ENCODE results near the gene DUSP22.

DNA sequence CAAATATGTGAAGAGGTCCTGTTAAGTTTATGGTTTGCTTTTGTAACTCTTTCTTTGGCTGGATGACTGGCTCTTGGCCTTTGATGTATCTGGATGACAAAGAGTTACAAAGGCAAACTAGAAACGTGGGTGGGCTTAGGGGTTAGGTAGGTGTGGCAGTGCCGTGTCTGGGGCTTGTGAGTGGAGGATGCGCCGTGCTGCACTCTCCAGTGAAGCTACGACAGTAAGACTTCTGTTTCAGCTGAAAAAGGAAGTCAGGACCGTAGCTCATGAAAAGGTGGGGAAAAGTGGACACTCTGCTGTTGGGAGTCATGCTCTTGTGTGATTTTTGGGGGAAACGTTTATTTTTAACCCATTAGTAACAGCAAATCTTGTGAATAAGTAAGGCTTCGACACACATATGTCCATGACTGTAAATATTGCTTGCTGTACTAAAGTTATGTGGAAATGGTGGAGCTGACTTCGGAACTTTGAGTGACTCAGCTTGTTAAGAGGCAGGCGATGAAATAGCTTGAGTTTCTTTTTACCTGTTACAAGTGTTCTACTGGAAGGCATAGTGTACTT, 45.6 kb downstream of the DUSP22 start:
- no peak for TF ChIP-seq JUND (IDR thresholded peaks at IDR 0.05)
- TF ChIP-seq, protein P1, sequence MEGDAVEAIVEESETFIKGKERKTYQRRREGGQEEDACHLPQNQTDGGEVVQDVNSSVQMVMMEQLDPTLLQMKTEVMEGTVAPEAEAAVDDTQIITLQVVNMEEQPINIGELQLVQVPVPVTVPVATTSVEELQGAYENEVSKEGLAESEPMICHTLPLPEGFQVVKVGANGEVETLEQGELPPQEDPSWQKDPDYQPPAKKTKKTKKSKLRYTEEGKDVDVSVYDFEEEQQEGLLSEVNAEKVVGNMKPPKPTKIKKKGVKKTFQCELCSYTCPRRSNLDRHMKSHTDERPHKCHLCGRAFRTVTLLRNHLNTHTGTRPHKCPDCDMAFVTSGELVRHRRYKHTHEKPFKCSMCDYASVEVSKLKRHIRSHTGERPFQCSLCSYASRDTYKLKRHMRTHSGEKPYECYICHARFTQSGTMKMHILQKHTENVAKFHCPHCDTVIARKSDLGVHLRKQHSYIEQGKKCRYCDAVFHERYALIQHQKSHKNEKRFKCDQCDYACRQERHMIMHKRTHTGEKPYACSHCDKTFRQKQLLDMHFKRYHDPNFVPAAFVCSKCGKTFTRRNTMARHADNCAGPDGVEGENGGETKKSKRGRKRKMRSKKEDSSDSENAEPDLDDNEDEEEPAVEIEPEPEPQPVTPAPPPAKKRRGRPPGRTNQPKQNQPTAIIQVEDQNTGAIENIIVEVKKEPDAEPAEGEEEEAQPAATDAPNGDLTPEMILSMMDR (IDR thresholded peaks at IDR 0.05; ENCODE audit: low read depth, low read length, missing input control), result no peak
- TF ChIP-seq RAD21 (IDR thresholded peaks at IDR 0.05), result no peak
- no peak for TF ChIP-seq TAF1 (conservative IDR thresholded peaks at IDR 0.05)
- TF ChIP-seq HNF4G (IDR thresholded peaks at IDR 0.05), result no peak
- TF ChIP-seq GABPA (IDR thresholded peaks at IDR 0.05 in 1 of 2, conservative IDR thresholded peaks at IDR 0.05 in 1 of 2), result no peak
- TF ChIP-seq, protein P2, sequence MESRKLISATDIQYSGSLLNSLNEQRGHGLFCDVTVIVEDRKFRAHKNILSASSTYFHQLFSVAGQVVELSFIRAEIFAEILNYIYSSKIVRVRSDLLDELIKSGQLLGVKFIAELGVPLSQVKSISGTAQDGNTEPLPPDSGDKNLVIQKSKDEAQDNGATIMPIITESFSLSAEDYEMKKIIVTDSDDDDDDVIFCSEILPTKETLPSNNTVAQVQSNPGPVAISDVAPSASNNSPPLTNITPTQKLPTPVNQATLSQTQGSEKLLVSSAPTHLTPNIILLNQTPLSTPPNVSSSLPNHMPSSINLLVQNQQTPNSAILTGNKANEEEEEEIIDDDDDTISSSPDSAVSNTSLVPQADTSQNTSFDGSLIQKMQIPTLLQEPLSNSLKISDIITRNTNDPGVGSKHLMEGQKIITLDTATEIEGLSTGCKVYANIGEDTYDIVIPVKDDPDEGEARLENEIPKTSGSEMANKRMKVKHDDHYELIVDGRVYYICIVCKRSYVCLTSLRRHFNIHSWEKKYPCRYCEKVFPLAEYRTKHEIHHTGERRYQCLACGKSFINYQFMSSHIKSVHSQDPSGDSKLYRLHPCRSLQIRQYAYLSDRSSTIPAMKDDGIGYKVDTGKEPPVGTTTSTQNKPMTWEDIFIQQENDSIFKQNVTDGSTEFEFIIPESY (IDR thresholded peaks at IDR 0.05), result no peak
- no peak for TF ChIP-seq RXRA (IDR thresholded peaks at IDR 0.05)
- TF ChIP-seq EGR1 (IDR thresholded peaks at IDR 0.05; ENCODE audit: low read depth in 2 of 2), result no peak
- TF ChIP-seq, protein P3, sequence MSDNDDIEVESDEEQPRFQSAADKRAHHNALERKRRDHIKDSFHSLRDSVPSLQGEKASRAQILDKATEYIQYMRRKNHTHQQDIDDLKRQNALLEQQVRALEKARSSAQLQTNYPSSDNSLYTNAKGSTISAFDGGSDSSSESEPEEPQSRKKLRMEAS (IDR thresholded peaks at IDR 0.05), result no peak
- TF ChIP-seq, protein P4, sequence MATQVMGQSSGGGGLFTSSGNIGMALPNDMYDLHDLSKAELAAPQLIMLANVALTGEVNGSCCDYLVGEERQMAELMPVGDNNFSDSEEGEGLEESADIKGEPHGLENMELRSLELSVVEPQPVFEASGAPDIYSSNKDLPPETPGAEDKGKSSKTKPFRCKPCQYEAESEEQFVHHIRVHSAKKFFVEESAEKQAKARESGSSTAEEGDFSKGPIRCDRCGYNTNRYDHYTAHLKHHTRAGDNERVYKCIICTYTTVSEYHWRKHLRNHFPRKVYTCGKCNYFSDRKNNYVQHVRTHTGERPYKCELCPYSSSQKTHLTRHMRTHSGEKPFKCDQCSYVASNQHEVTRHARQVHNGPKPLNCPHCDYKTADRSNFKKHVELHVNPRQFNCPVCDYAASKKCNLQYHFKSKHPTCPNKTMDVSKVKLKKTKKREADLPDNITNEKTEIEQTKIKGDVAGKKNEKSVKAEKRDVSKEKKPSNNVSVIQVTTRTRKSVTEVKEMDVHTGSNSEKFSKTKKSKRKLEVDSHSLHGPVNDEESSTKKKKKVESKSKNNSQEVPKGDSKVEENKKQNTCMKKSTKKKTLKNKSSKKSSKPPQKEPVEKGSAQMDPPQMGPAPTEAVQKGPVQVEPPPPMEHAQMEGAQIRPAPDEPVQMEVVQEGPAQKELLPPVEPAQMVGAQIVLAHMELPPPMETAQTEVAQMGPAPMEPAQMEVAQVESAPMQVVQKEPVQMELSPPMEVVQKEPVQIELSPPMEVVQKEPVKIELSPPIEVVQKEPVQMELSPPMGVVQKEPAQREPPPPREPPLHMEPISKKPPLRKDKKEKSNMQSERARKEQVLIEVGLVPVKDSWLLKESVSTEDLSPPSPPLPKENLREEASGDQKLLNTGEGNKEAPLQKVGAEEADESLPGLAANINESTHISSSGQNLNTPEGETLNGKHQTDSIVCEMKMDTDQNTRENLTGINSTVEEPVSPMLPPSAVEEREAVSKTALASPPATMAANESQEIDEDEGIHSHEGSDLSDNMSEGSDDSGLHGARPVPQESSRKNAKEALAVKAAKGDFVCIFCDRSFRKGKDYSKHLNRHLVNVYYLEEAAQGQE (IDR thresholded peaks at IDR 0.05), result no peak
- TF ChIP-seq SP1 (IDR thresholded peaks at IDR 0.05), result no peak
